DND-41 (cell line): ENCODE results near the gene ADM2.

Experiments
- ATAC-seq: fragments of 200-7000 bp; cut with Tn5 transposase; 3 replicates; pipeline ENCODE4 v1.9.1; 2021; ENCODE audit warnings: low read depth; ENCODE audit not compliant: insufficient read depth
- DNase-seq: peaks from one replicate; pipeline ENCODE4 v3.0.0-alpha.2; 2020
- H2AFZ ChIP-seq: 2 replicates; pipeline ENCODE4 v1.6.0; 2012; ENCODE audit warnings: low read depth, low read length
- H3K27ac ChIP-seq: 2 replicates; pipeline ENCODE4 v1.5.1; 2012; ENCODE audit warnings: low read length, inconsistent platforms
- H3K27me3 ChIP-seq: fragments of 200-600 bp; sonication (generic); 2 replicates; pipeline ENCODE4 v1.6.0; 2012; ENCODE audit warnings: low read length, mild to moderate bottlenecking, inconsistent platforms; ENCODE audit not compliant: insufficient read depth, poor library complexity
- H3K36me3 ChIP-seq: 2 replicates; pipeline ENCODE4 v1.5.1; 2012; ENCODE audit warnings: low read length, inconsistent platforms; ENCODE audit not compliant: insufficient read depth
- H3K4me1 ChIP-seq: 2 replicates; pipeline ENCODE4 v1.5.1; 2012; ENCODE audit warnings: mild to moderate bottlenecking, low read length; ENCODE audit not compliant: insufficient read depth
- H3K4me2 ChIP-seq: 2 replicates; pipeline ENCODE4 v1.6.0; 2012; ENCODE audit warnings: mild to moderate bottlenecking, moderate library complexity, low read length, inconsistent platforms; ENCODE audit not compliant: insufficient read depth
- H3K4me3 ChIP-seq, 2 experiments: fragments of 200-600 bp in 1 of 2; shearing (Covaris generic) in 1 of 2; 2 replicates each; pipeline ENCODE4 v1.5.1; 2012 to 2016; ENCODE audit warnings: inconsistent platforms in 2 of 2, low read length in 2 of 2, mild to moderate bottlenecking in 2 of 2, low read depth in 1 of 2, moderate library complexity in 1 of 2
- H3K79me2 ChIP-seq: 2 replicates; pipeline ENCODE4 v1.6.0; 2012; ENCODE audit warnings: low read length, inconsistent platforms; ENCODE audit not compliant: insufficient read depth
- H3K9ac ChIP-seq: 2 replicates; pipeline ENCODE4 v1.6.0; 2012; ENCODE audit warnings: low read depth, mild to moderate bottlenecking, inconsistent platforms, low read length, moderate library complexity
- H3K9me3 ChIP-seq: 2 replicates; pipeline ENCODE4 v1.5.1; 2012; ENCODE audit warnings: low read length, moderate library complexity, mild to moderate bottlenecking, inconsistent platforms; ENCODE audit not compliant: insufficient read depth, severe bottlenecking
- H4K20me1 ChIP-seq: 2 replicates; pipeline ENCODE4 v1.6.0; 2012; ENCODE audit warnings: low read length; ENCODE audit not compliant: insufficient read depth
- EZH2 ChIP-seq: IDR thresholded peaks from 3 replicates; pipeline ENCODE4 v1.6.1; 2012; ENCODE audit warnings: borderline replicate concordance, low read depth, mild to moderate bottlenecking, moderate library complexity, low read length, inconsistent platforms; ENCODE audit not compliant: severe bottlenecking
- TF ChIP-seq, protein P1 (sequence below): IDR thresholded peaks from 2 replicates; pipeline ENCODE4 v1.5.1; 2012; ENCODE audit warnings: borderline replicate concordance, low read length, moderate library complexity, mild to moderate bottlenecking; ENCODE audit not compliant: poor library complexity, severe bottlenecking; ENCODE audit errors: extremely low read depth

Gene ADM2

DNA sequence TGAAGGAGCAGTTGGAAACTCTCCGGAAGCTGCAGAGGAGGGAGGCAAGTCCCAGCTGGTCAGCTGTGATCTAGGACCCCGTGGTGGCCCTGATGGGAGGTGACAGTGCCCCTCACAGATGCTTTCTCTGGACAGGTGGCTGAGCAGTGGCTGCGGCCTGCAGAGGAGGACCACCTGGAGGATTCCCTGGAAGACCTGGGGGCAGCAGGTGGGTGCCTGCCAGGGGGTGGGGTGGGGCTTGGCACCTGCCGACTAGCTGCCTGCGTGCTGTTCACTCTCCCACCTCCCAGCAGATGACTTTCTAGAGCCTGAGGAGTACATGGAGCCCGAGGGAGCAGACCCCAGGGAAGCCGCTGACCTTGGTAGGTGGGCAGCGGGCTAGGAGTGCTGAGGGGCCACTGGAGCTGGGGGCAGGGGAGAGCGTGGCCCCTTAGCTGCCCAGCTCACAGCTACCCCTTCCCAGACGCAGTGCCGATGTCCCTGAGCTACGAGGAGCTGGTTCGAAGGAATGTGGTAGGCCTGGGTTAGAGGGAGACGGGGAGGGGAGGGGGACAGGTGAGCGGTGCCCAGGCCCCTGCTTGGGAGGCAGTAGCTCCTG is 41.0 kb downstream of the ADM2 start:
- Histone ChIP-seq H3K36me3 (peaks cover 64% of the 10 kb centered on the region), H4K20me1 (peaks cover 53% of the 10 kb centered on the region), H2AFZ (no peak overlapping the region), H3K4me3 (no peak overlapping the region), H3K79me2 (peaks cover 57% of the 10 kb centered on the region), H3K4me2 (no peak overlapping the region), H3K9me3 (no peaks in the 10 kb centered on the region), H3K27ac (no peak overlapping the region), H3K4me1 (peaks cover 37% of the 10 kb centered on the region), H3K27me3 (no peaks in the 10 kb centered on the region), H3K9ac (no peak overlapping the region)
- ATAC-seq (no peak), DNase-seq (no peak)
- TF ChIP-seq EZH2 = no peak
- TF ChIP-seq, protein P1, sequence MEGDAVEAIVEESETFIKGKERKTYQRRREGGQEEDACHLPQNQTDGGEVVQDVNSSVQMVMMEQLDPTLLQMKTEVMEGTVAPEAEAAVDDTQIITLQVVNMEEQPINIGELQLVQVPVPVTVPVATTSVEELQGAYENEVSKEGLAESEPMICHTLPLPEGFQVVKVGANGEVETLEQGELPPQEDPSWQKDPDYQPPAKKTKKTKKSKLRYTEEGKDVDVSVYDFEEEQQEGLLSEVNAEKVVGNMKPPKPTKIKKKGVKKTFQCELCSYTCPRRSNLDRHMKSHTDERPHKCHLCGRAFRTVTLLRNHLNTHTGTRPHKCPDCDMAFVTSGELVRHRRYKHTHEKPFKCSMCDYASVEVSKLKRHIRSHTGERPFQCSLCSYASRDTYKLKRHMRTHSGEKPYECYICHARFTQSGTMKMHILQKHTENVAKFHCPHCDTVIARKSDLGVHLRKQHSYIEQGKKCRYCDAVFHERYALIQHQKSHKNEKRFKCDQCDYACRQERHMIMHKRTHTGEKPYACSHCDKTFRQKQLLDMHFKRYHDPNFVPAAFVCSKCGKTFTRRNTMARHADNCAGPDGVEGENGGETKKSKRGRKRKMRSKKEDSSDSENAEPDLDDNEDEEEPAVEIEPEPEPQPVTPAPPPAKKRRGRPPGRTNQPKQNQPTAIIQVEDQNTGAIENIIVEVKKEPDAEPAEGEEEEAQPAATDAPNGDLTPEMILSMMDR = no peak

- Histone ChIP-seq H4K20me1 (peaks cover 46% of the 10 kb centered on the region), H3K4me3 (no peak overlapping the region), H3K4me2 (no peak overlapping the region), H3K9ac (no peak overlapping the region), H3K36me3 (peaks cover 58% of the 10 kb centered on the region), H3K9me3 (no peaks in the 10 kb centered on the region), H3K27ac (no peak overlapping the region), H3K4me1 (peaks cover 40% of the 10 kb centered on the region), H3K27me3 (no peaks in the 10 kb centered on the region), H2AFZ (no peak overlapping the region), H3K79me2 (peaks cover 52% of the 10 kb centered on the region)
- ATAC-seq (no peak), DNase-seq (no peak)
- TF ChIP-seq, protein P1 = no peak
- no peak for TF ChIP-seq EZH2
These were observed 41.6 kb downstream of the ADM2 start for GRCh38 chr22:50522806-50523438.

GRCh38 chr22:50523458-50523805 is 42.1 kb downstream of the ADM2 start:
- Histone ChIP-seq H3K36me3 (peaks cover 53% of the 10 kb centered on the region), H3K4me2 (peak overlapping the region; percentile 98; the same call in 1 of the 2 replicates)

More at GRCh38 chr22:50523458-50523805, 42.1 kb downstream of the ADM2 start:
- no peaks in the 10 kb centered on the region for H3K27me3 ChIP-seq
- H3K9me3 ChIP-seq = no peaks in the 10 kb centered on the region
- H4K20me1 ChIP-seq = peaks cover 42% of the 10 kb centered on the region
- H3K9ac ChIP-seq = peak overlapping the region; percentile 74; the same call in 1 of the 2 replicates
- no peak overlapping the region for H2AFZ ChIP-seq
- no peak overlapping the region for H3K27ac ChIP-seq
- peak overlapping the region in 1 of 2 experiments; percentile 80; a peak in 1 of 4 replicates for H3K4me3 ChIP-seq
- H3K79me2 ChIP-seq = peaks cover 52% of the 10 kb centered on the region
- no peak for ATAC-seq
- H3K4me1 ChIP-seq = peaks cover 40% of the 10 kb centered on the region
- TF ChIP-seq, protein P1 = no peak
- no peak for TF ChIP-seq EZH2
- no peak for DNase-seq
